Astrocyte (in vitro differentiated cells and primary cell): ENCODE data around the gene HBG2. TPM values are rescaled to one million over a fixed set of nuclear protein-coding genes. Genes with fewer than 3 reads are reported as not detected.
"Not testable (repeated sequence)": the region's sequence is repeated elsewhere in the genome, so short reads cannot be mapped to it uniquely, and the experiment has no call there.

Experiments used
- DNase-seq: peaks from one replicate; pipeline ENCODE4 v3.0.0-alpha.2; 2010; ENCODE audit warnings: low read depth
- FAIRE-seq: peaks from 2 replicates; lab custom pipeline; 2011; peaks lifted over from hg19 to GRCh38; lab: Jason Lieb, UNC
- H2AFZ ChIP-seq: 2 replicates; pipeline ENCODE4 v1.6.0; 2012; ENCODE audit warnings: low read depth, low read length, inconsistent platforms
- H3K27ac ChIP-seq: 2 replicates; pipeline ENCODE4 v1.5.1; 2011; ENCODE audit warnings: low read depth, low read length, inconsistent platforms
- H3K27me3 ChIP-seq: 2 replicates; pipeline ENCODE4 v1.6.0; 2011; ENCODE audit warnings: low read length, inconsistent platforms; ENCODE audit not compliant: insufficient read depth
- H3K36me3 ChIP-seq: 2 replicates; pipeline ENCODE4 v1.5.1; 2011; ENCODE audit warnings: low read length, inconsistent platforms; ENCODE audit not compliant: insufficient read depth
- H3K4me1 ChIP-seq: 2 replicates; pipeline ENCODE4 v1.5.1; 2011; ENCODE audit warnings: low read length, inconsistent platforms; ENCODE audit not compliant: insufficient read depth
- H3K4me2 ChIP-seq: 2 replicates; pipeline ENCODE4 v1.6.0; 2012; ENCODE audit warnings: low read length, inconsistent platforms
- H3K4me3 ChIP-seq: 2 replicates; pipeline ENCODE4 v1.5.1; 2011; ENCODE audit warnings: low read depth, mild to moderate bottlenecking, low read length, inconsistent platforms; ENCODE audit not compliant: insufficient read depth
- H3K79me2 ChIP-seq: 2 replicates; pipeline ENCODE4 v1.6.0; 2012; ENCODE audit warnings: mild to moderate bottlenecking, low read length, inconsistent platforms; ENCODE audit not compliant: insufficient read depth
- H3K9ac ChIP-seq: 2 replicates; pipeline ENCODE4 v1.6.0; 2012; ENCODE audit warnings: mild to moderate bottlenecking, low read length, inconsistent platforms
- H3K9me3 ChIP-seq: 2 replicates; pipeline ENCODE4 v1.5.1; 2012; ENCODE audit warnings: low read depth, mild to moderate bottlenecking, low read length, inconsistent platforms; ENCODE audit not compliant: insufficient read depth
- H4K20me1 ChIP-seq: 2 replicates; pipeline ENCODE4 v1.6.0; 2012; ENCODE audit warnings: low read length, inconsistent platforms; ENCODE audit not compliant: insufficient read depth
- H3K27ac Mint-ChIP-seq: one replicate; pipeline ENCODE4 v1.8.0; 2021; ENCODE audit warnings: mild to moderate bottlenecking, mixed read lengths; ENCODE audit not compliant: unreplicated experiment
- H3K27me3 Mint-ChIP-seq: one replicate; pipeline ENCODE4 v1.8.0; 2021; ENCODE audit warnings: low read depth, mixed read lengths; ENCODE audit not compliant: unreplicated experiment
- H3K36me3 Mint-ChIP-seq: one replicate; pipeline ENCODE4 v1.8.0; 2021; ENCODE audit warnings: low read depth, mixed read lengths; ENCODE audit not compliant: unreplicated experiment
- H3K4me1 Mint-ChIP-seq: one replicate; pipeline ENCODE4 v1.8.0; 2021; ENCODE audit warnings: low read depth, mixed read lengths; ENCODE audit not compliant: unreplicated experiment
- H3K4me3 Mint-ChIP-seq: one replicate; pipeline ENCODE4 v1.8.0; 2021; ENCODE audit warnings: mild to moderate bottlenecking, moderate library complexity, mixed read lengths; ENCODE audit not compliant: unreplicated experiment
- H3K9me3 Mint-ChIP-seq: one replicate; pipeline ENCODE4 v1.8.0; 2021; ENCODE audit warnings: mild to moderate bottlenecking, mixed read lengths; ENCODE audit not compliant: unreplicated experiment
- EZH2 ChIP-seq: IDR thresholded peaks from 2 replicates; pipeline ENCODE4 v1.6.1; 2012; ENCODE audit warnings: mild to moderate bottlenecking, low read length, inconsistent platforms; ENCODE audit not compliant: insufficient read depth
- total RNA-seq: library from RNA; stranded (reverse); gene quantifications from 2 replicates; pipeline ENCODE4 v1.2.1, GENCODE V29; 2021
- TF ChIP-seq, protein P1 (sequence below): IDR thresholded peaks from 2 replicates; pipeline ENCODE4 v1.5.1; 2011; ENCODE audit warnings: low read depth, mild to moderate bottlenecking, inconsistent platforms, low read length, moderate library complexity; ENCODE audit not compliant: insufficient read depth

HBG2 gene
- total RNA-seq, 1 donor from 2014 or later: not detected

DNA sequence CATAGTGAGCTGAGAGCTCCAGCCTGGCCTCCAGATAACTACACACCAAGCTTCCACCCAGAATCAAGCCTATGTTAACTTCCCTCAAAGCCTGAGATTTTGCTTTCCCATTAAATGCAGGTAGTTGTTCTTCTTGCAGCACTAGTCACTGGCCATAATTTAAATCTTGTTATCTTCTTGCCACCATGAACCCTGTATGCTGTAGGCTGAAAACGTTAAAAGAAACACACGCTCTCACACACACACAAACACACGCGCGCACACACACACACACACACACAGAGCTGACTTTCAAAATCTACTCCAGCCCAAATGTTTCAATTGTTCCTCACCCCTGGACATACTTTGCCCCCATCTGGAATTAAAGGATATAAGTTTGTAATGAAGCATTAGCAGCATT, 1.1 kb downstream of the HBG2 start:
- H3K27ac ChIP-seq, DNase-seq, H3K9me3 ChIP-seq, H3K27me3 ChIP-seq, H4K20me1 ChIP-seq, H3K27me3 Mint-ChIP-seq, H3K79me2 ChIP-seq, H3K4me3 Mint-ChIP-seq, H2AFZ ChIP-seq, H3K36me3 ChIP-seq, H3K4me3 ChIP-seq, H3K9ac ChIP-seq, H3K9me3 Mint-ChIP-seq, FAIRE-seq, H3K4me1 ChIP-seq, H3K4me1 Mint-ChIP-seq, H3K27ac Mint-ChIP-seq, H3K4me2 ChIP-seq, H3K36me3 Mint-ChIP-seq: not testable (repeated sequence)

- peaks cover 4% of the 10 kb centered on the region for H3K27me3 Mint-ChIP-seq
- no peaks in the 10 kb centered on the region for H3K36me3 Mint-ChIP-seq
- no peaks in the 10 kb centered on the region for H3K4me1 Mint-ChIP-seq
- H3K9me3 Mint-ChIP-seq: peaks cover 5% of the 10 kb centered on the region
- no peak overlapping the region for H3K27ac Mint-ChIP-seq
- TF ChIP-seq EZH2: no peak
- TF ChIP-seq, protein P1, sequence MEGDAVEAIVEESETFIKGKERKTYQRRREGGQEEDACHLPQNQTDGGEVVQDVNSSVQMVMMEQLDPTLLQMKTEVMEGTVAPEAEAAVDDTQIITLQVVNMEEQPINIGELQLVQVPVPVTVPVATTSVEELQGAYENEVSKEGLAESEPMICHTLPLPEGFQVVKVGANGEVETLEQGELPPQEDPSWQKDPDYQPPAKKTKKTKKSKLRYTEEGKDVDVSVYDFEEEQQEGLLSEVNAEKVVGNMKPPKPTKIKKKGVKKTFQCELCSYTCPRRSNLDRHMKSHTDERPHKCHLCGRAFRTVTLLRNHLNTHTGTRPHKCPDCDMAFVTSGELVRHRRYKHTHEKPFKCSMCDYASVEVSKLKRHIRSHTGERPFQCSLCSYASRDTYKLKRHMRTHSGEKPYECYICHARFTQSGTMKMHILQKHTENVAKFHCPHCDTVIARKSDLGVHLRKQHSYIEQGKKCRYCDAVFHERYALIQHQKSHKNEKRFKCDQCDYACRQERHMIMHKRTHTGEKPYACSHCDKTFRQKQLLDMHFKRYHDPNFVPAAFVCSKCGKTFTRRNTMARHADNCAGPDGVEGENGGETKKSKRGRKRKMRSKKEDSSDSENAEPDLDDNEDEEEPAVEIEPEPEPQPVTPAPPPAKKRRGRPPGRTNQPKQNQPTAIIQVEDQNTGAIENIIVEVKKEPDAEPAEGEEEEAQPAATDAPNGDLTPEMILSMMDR: no peak
- Histone ChIP-seq H3K36me3 (no peaks in the 10 kb centered on the region), H3K9ac (no peak overlapping the region), H2AFZ (no peak overlapping the region), H3K4me1 (no peaks in the 10 kb centered on the region), H4K20me1 (no peaks in the 10 kb centered on the region), H3K4me2 (no peak overlapping the region), H3K27ac (no peak overlapping the region), H3K9me3 (no peaks in the 10 kb centered on the region), H3K4me3 (no peak overlapping the region), H3K79me2 (no peaks in the 10 kb centered on the region), H3K27me3 (no peaks in the 10 kb centered on the region)
- no peak for FAIRE-seq
- DNase-seq: no peak
- no peak overlapping the region for H3K4me3 Mint-ChIP-seq
Observed at GRCh38 chr11:5252919-5253265, 1.7 kb downstream of the HBG2 start.

GRCh38 chr11:5252192-5252918, 2.2 kb downstream of the HBG2 start:
- H3K27ac Mint-ChIP-seq: no peak overlapping the region
- Histone ChIP-seq H2AFZ (no peak overlapping the region), H4K20me1 (no peaks in the 10 kb centered on the region), H3K36me3 (no peaks in the 10 kb centered on the region), H3K4me1 (no peaks in the 10 kb centered on the region), H3K9ac (no peak overlapping the region), H3K79me2 (no peaks in the 10 kb centered on the region), H3K9me3 (no peaks in the 10 kb centered on the region), H3K4me3 (no peak overlapping the region), H3K4me2 (no peak overlapping the region), H3K27me3 (no peaks in the 10 kb centered on the region), H3K27ac (no peak overlapping the region)
- no peak for DNase-seq
- H3K9me3 Mint-ChIP-seq: peaks cover 5% of the 10 kb centered on the region
- no peaks in the 10 kb centered on the region for H3K36me3 Mint-ChIP-seq
- no peak for FAIRE-seq
- peaks cover 4% of the 10 kb centered on the region for H3K27me3 Mint-ChIP-seq
- H3K4me3 Mint-ChIP-seq: no peak overlapping the region
- TF ChIP-seq, protein P1: no peak
- TF ChIP-seq EZH2: no peak
- peaks cover 3% of the 10 kb centered on the region for H3K4me1 Mint-ChIP-seq
